ENCODE measurements around the gene NRL. TPM values are rescaled to one million over a fixed set of nuclear protein-coding genes. Genes with fewer than 3 reads are reported as not detected.

Gene NRL
- total RNA-seq, 2 donors from 2014 or later: 4.3 to 4.7 TPM

GRCh38 chr14:24102357-24103048 is 12.2 kb downstream of the NRL start:
- no peak for DNase-seq (ENCODE audit: low spot score)
- H3K4me1 ChIP-seq (replicated peaks): no peaks in the 10 kb centered on the region
- 83% methylated on average over 7 of the region's 7 CpGs for WGBS
- H3K27me3 ChIP-seq (replicated peaks; ENCODE audit: insufficient read depth): no peaks in the 10 kb centered on the region
- intact Hi-C loops (cut with DNase I): no loop called here
- TF ChIP-seq POLR2A (IDR thresholded peaks at IDR 0.05) (no peak), POLR2AphosphoS5 (IDR thresholded peaks at IDR 0.05) (no peak), CTCF (IDR thresholded peaks at IDR 0.05) (no peak)
- no peak overlapping the region for H3K4me3 ChIP-seq
- H3K9me3 ChIP-seq: no peaks in the 10 kb centered on the region
- H3K36me3 ChIP-seq: no peaks in the 10 kb centered on the region
- no peak overlapping the region for H3K27ac ChIP-seq

- Histone ChIP-seq H3K4me3 (no peak overlapping the region), H3K36me3 (no peaks in the 10 kb centered on the region), H3K27ac (no peak overlapping the region), H3K4me1 (replicated peaks) (no peaks in the 10 kb centered on the region), H3K9me3 (no peaks in the 10 kb centered on the region), H3K27me3 (replicated peaks; ENCODE audit: insufficient read depth) (no peaks in the 10 kb centered on the region)
- intact Hi-C loops (cut with DNase I): no loop called here
- no peak for TF ChIP-seq CTCF (IDR thresholded peaks at IDR 0.05)
- no peak for TF ChIP-seq POLR2AphosphoS5 (IDR thresholded peaks at IDR 0.05)
- TF ChIP-seq POLR2A (IDR thresholded peaks at IDR 0.05): no peak
- no peak for DNase-seq (ENCODE audit: low spot score)
- WGBS: 85% methylated on average over 3 of the region's 3 CpGs
Observed at GRCh38 chr14:24100982-24101494, 13.7 kb downstream of the NRL start.

- no peak for DNase-seq (ENCODE audit: low spot score)
- H3K27ac ChIP-seq: no peak overlapping the region
- intact Hi-C loops (cut with DNase I): no loop called here
- 81% methylated on average over 4 of the region's 4 CpGs for WGBS
- H3K4me3 ChIP-seq: no peak overlapping the region
- H3K36me3 ChIP-seq: no peaks in the 10 kb centered on the region
- no peaks in the 10 kb centered on the region for H3K9me3 ChIP-seq
- TF ChIP-seq CTCF (IDR thresholded peaks at IDR 0.05) (no peak), POLR2AphosphoS5 (IDR thresholded peaks at IDR 0.05) (no peak), POLR2A (IDR thresholded peaks at IDR 0.05) (no peak)
- no peaks in the 10 kb centered on the region for H3K4me1 ChIP-seq (replicated peaks)
- no peaks in the 10 kb centered on the region for H3K27me3 ChIP-seq (replicated peaks; ENCODE audit: insufficient read depth)
Observed at GRCh38 chr14:24100197-24100981, 14.4 kb downstream of the NRL start.

GRCh38 chr14:24098927-24099813 is 15.6 kb downstream of the NRL start:
- DNase-seq (ENCODE audit: low spot score): no peak
- H3K9me3 ChIP-seq: no peaks in the 10 kb centered on the region
- H3K36me3 ChIP-seq: no peaks in the 10 kb centered on the region
- intact Hi-C loops (cut with DNase I): no loop called here
- H3K4me3 ChIP-seq: no peak overlapping the region
- H3K27ac ChIP-seq: no peak overlapping the region
- no peaks in the 10 kb centered on the region for H3K4me1 ChIP-seq (replicated peaks)
- TF ChIP-seq POLR2AphosphoS5 (IDR thresholded peaks at IDR 0.05) (no peak), CTCF (IDR thresholded peaks at IDR 0.05) (no peak), POLR2A (IDR thresholded peaks at IDR 0.05) (no peak)
- no peaks in the 10 kb centered on the region for H3K27me3 ChIP-seq (replicated peaks; ENCODE audit: insufficient read depth)
- WGBS: 91% methylated on average over 17 of the region's 17 CpGs
